Transverse colon (tissue), 4 donors: Measurements from ENCODE around the gene NUMA1.

Source experiments
- CTCF ChIP-seq, 5 experiments: fragments of 200-600 bp in 3 of 5; fragments of 450-650 bp in 2 of 5; sonication (generic) in 3 of 5; IDR thresholded peaks; 1 replicate in 2 of 5; 2 replicates in 3 of 5; pipeline ENCODE4 v1.5.1; 2016 to 2017; ENCODE audit warnings: antibody characterized with exemption in 5 of 5, inconsistent platforms in 3 of 5, mild to moderate bottlenecking in 2 of 5, moderate library complexity in 1 of 5
- EP300 ChIP-seq: sonication (generic); formaldehyde crosslinking; IDR thresholded peaks from one replicate; pipeline ENCODE4 v1.6.1; 2017; ENCODE audit warnings: antibody characterized with exemption, low read depth
- POLR2A ChIP-seq: fragments of 450-650 bp; IDR thresholded peaks from one replicate; pipeline ENCODE4 v1.6.1; 2016; ENCODE audit warnings: antibody characterized with exemption, mild to moderate bottlenecking, moderate library complexity
- POLR2AphosphoS5 ChIP-seq, 3 donors: sonication (generic); formaldehyde crosslinking; IDR thresholded peaks; one replicate each; pipeline ENCODE4 v1.6.1; 2016; ENCODE audit warnings: antibody characterized with exemption in 3 of 3

- TF ChIP-seq POLR2A (no peak), CTCF (IDR thresholded peaks at IDR 0.05) (no peak), POLR2AphosphoS5 (IDR thresholded peaks at IDR 0.05) (no peak), EP300 (no peak)
These were observed 72.8 kb downstream of the NUMA1 start for GRCh38 chr11:72007587-72007986.
